Thyroid gland (tissue), 4 donors: ENCODE results near the gene MLPH. TPM values are rescaled to one million over a fixed set of nuclear protein-coding genes. Genes with fewer than 3 reads are reported as not detected.

Source experiments
- DNase-seq, 2 donors: peaks; one replicate each; pipeline ENCODE4 v3.0.0-alpha.2; 2019
- H3K27ac ChIP-seq, 3 donors: fragments of 200-600 bp; sonication (generic); 1 replicate in 2 of 3; 2 replicates in 1 of 3; pipeline ENCODE4 v1.5.1; 2016 to 2019; ENCODE audit warnings: mild to moderate bottlenecking in 1 of 3, moderate library complexity in 1 of 3
- H3K27me3 ChIP-seq: fragments of 200-600 bp; sonication (generic); one replicate; pipeline ENCODE4 v1.5.1; 2019
- H3K36me3 ChIP-seq, 2 donors: fragments of 200-600 bp; sonication (generic); one replicate each; pipeline ENCODE4 v1.5.1; 2016 to 2019
- H3K4me1 ChIP-seq, 2 donors: fragments of 200-600 bp; sonication (generic); one replicate each; pipeline ENCODE4 v1.5.1; 2017 to 2019
- H3K4me3 ChIP-seq, 3 donors: fragments of 200-600 bp; sonication (generic); replicated peaks in 1 of 3; 1 replicate in 2 of 3; 2 replicates in 1 of 3; pipeline ENCODE4 v1.5.1; 2016; ENCODE audit warnings: mild to moderate bottlenecking in 1 of 3
- H3K9me3 ChIP-seq: fragments of 200-600 bp; sonication (generic); one replicate; pipeline ENCODE4 v1.5.1; 2017
- POLR2A ChIP-seq, 2 donors: fragments of 450-650 bp; IDR thresholded peaks; one replicate each; pipeline ENCODE4 v1.6.1; 2017; ENCODE audit warnings: antibody characterized with exemption in 2 of 2, mild to moderate bottlenecking in 2 of 2, moderate library complexity in 1 of 2
- WGBS, 2 donors: methylation state at CpG; one replicate each; pipeline ENCODE4 v1.1.5; 2017; 5-methylcytosine and 5-hydroxymethylcytosine counted together
- intact Hi-C: fragments of 100-400 bp; cut with DNase I; formaldehyde crosslinking; loops from one replicate; pipeline ENCODE4 v1.15.1; 2023
- total RNA-seq, 4 donors: library from RNA; depleted of rRNA; stranded (reverse); fragments of >200 nt; gene quantifications; one replicate each; pipeline ENCODE4 v1.2.3, GENCODE V29; 2016
- TF ChIP-seq, protein P1 (sequence below), 6 experiments: fragments of 200-600 bp in 3 of 6; fragments of 450-650 bp in 3 of 6; sonication (generic) in 3 of 6; IDR thresholded peaks; one replicate each; pipeline ENCODE4 v1.5.1; 2016 to 2019; ENCODE audit warnings: antibody characterized with exemption in 6 of 6, mild to moderate bottlenecking in 2 of 6, inconsistent platforms in 1 of 6, moderate library complexity in 1 of 6

MLPH gene
- total RNA-seq, 4 donors from 2014 or later: 41.3 to 107 (median 58.6) TPM

DNA sequence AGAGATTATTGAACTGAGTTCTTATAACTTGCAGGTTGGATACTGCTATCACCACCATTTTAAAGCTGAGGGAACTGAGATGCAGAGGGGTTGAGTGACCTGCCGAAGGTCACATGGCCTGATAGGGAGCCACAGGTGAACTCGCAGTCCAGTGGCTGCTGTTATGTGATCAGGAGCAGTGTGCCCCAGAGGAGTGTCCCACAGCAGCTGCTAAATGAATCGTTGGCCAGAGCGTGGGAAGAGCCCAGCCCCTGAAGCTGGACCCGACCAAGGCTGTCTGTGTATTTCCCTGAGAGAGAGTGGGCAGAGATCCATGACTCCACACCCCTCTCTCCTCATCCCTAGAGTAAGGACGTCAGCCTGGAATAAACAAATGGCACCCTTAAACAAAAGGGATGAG lies 52.6 kb downstream of the MLPH start:
- no peak for DNase-seq
- no peaks in the 10 kb centered on the region for H3K27me3 ChIP-seq

DNA sequence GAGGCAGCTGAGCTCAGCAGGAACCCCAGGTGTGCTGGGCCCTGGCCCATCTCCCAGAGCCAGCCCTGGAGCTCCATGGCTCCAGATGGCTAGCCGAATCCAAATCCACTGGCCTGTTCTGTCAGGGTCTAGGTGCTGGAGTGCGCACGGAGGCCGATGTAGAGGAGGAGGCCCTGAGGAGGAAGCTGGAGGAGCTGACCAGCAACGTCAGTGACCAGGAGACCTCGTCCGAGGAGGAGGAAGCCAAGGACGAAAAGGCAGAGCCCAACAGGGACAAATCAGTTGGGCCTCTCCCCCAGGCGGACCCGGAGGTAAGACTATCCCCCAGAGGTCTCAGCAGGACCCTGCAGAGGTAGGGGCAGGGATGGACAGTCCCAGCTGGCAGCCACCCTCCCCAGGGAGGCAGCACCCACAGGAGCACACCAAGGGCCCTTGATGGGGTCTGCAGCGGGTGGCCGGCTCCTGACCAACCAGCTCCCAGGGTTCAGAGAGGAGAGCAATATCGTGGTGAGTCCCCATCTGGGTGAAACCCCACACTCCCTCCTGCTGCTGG lies 53.2 kb downstream of the MLPH start:
- intact Hi-C loops: no loop called here
- no peak for DNase-seq
- H3K27me3 ChIP-seq: no peaks in the 10 kb centered on the region
- H3K27ac ChIP-seq: no peak overlapping the region
- H3K36me3 ChIP-seq: peaks cover 3 to 7% of the 10 kb centered on the region in 2 donors
- H3K9me3 ChIP-seq: no peaks in the 10 kb centered on the region
- no peak overlapping the region for H3K4me3 ChIP-seq
- 87 to 96% methylated on average over 10 to 11 of the region's 13 CpGs for WGBS, 2 donors
- TF ChIP-seq, protein P1, sequence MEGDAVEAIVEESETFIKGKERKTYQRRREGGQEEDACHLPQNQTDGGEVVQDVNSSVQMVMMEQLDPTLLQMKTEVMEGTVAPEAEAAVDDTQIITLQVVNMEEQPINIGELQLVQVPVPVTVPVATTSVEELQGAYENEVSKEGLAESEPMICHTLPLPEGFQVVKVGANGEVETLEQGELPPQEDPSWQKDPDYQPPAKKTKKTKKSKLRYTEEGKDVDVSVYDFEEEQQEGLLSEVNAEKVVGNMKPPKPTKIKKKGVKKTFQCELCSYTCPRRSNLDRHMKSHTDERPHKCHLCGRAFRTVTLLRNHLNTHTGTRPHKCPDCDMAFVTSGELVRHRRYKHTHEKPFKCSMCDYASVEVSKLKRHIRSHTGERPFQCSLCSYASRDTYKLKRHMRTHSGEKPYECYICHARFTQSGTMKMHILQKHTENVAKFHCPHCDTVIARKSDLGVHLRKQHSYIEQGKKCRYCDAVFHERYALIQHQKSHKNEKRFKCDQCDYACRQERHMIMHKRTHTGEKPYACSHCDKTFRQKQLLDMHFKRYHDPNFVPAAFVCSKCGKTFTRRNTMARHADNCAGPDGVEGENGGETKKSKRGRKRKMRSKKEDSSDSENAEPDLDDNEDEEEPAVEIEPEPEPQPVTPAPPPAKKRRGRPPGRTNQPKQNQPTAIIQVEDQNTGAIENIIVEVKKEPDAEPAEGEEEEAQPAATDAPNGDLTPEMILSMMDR (IDR thresholded peaks at IDR 0.05): no peak
- no peak for TF ChIP-seq POLR2A (IDR thresholded peaks at IDR 0.05)
- H3K4me1 ChIP-seq: no peaks in the 10 kb centered on the region

More for the DNA sequence above, 52.6 kb downstream of the MLPH start:
- Histone ChIP-seq H3K4me3 (no peak overlapping the region), H3K27ac (no peak overlapping the region), H3K9me3 (no peaks in the 10 kb centered on the region), H3K4me1 (no peaks in the 10 kb centered on the region), H3K36me3 (peaks cover 3 to 7% of the 10 kb centered on the region in 2 donors)
- TF ChIP-seq POLR2A (IDR thresholded peaks at IDR 0.05): no peak
- TF ChIP-seq, protein P1 (IDR thresholded peaks at IDR 0.05): no peak
- 73 to 79% methylated on average over 6 of the region's 6 CpGs for WGBS, 2 donors
- intact Hi-C loops: no loop called here

DNA sequence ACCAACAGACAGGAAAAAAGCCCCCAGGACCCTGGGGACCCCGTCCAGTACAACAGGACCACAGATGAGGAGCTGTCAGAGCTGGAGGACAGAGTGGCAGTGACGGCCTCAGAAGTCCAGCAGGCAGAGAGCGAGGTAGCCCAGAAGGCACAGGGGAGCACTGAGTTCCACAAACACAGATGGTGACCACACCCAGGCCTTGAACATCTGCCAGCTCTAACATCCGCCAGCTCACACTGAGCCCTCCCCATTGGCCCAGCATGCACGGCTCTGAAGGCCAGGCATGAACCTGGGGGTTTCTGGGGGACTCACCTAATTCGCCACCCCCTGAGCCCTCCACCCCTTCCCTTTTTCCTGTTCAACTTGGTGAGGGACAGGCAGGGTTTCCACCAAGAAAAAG lies 53.8 kb downstream of the MLPH start:
- Histone ChIP-seq H3K27ac (no peak overlapping the region), H3K4me3 (no peak overlapping the region), H3K4me1 (no peaks in the 10 kb centered on the region), H3K9me3 (no peaks in the 10 kb centered on the region), H3K36me3 (peaks cover 7 to 8% of the 10 kb centered on the region in 2 donors), H3K27me3 (no peaks in the 10 kb centered on the region)
- TF ChIP-seq, protein P1 (IDR thresholded peaks at IDR 0.05): no peak
- no peak for TF ChIP-seq POLR2A (IDR thresholded peaks at IDR 0.05)
- WGBS, 2 donors: 46 to 73% methylated on average over 5 to 6 of the region's 6 CpGs
- intact Hi-C loops: no loop called here
- peak in 1 of 2 donors; percentile 21 for DNase-seq

DNA sequence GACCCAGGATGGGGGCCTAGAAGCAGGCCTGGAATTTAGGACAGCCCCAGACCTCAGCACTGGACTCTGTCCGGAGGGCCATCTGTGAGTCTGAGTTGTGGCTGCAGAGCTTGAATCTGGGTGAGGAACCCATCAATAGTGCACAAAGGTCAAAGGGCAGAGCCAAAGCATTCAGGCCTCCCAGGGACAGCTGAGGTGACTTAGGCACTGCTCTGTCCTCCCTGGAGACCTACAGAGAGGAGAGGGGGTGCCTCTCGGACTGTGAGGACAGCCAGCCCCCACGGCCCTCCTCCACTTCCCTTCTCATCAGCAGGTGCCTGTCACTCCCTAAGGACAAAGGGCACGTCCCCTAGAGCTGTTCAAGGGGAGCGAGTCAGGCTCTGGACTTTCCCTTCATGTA lies 54.2 kb downstream of the MLPH start:
- DNase-seq: no peak
- TF ChIP-seq, protein P1 (IDR thresholded peaks at IDR 0.05): no peak
- TF ChIP-seq POLR2A (IDR thresholded peaks at IDR 0.05): no peak
- no peak overlapping the region for H3K4me3 ChIP-seq
- no peaks in the 10 kb centered on the region for H3K4me1 ChIP-seq
- H3K27me3 ChIP-seq: no peaks in the 10 kb centered on the region
- H3K36me3 ChIP-seq: peaks cover 7 to 12% of the 10 kb centered on the region in 2 donors
- no peak overlapping the region for H3K27ac ChIP-seq
- intact Hi-C loops: no loop called here
- no peaks in the 10 kb centered on the region for H3K9me3 ChIP-seq
- WGBS, 2 donors: 87 to 92% methylated on average over 4 to 5 of the region's 5 CpGs

DNA sequence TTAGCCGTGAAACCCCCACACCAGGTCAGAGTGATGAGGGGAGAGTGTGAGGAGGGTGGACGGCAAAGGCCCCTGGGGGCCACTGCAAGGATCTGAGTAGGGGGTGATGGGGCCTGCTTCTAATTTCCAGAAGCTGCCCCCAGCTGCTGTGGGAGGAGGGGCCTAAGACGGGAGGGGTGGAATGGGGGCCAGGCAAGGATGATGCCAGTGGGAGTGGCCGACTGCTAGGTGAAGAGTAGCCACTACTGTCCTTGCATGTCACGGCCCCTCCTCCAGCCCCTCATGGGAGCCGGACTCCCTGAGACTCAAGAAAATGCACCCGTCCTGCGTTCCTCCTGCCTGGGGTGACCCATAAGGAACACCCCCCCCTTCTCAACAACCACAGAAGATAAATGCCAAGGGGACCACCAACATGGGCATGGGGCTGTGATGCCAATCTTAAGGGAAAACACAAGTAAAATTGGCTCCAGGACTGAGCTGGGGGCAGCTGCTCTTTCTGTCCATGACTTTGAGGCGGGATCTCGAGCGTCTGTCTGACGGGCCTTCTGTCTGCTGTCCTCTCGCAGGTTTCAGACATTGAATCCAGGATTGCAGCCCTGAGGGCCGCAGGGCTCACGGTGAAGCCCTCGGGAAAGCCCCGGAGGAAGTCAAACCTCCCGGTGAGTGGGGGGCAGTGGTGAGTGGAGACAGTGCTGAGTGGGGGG lies 55.1 kb downstream of the MLPH start:
- TF ChIP-seq, protein P1 (IDR thresholded peaks at IDR 0.05): no peak
- no peak for TF ChIP-seq POLR2A (IDR thresholded peaks at IDR 0.05)
- Histone ChIP-seq H3K36me3 (peaks cover 7 to 15% of the 10 kb centered on the region in 2 donors), H3K27me3 (no peaks in the 10 kb centered on the region), H3K4me1 (no peaks in the 10 kb centered on the region), H3K9me3 (no peaks in the 10 kb centered on the region), H3K27ac (no peak overlapping the region), H3K4me3 (no peak overlapping the region)
- intact Hi-C loops: no loop called here
- 90% methylated on average over 13 to 18 of the region's 18 CpGs for WGBS, 2 donors
- DNase-seq: no peak
